Measurements from ENCODE around the gene S100PBP.
"Not testable (repeated sequence)": the region's sequence is repeated elsewhere in the genome, so short reads cannot be mapped to it uniquely, and the experiment has no call there.

DNA sequence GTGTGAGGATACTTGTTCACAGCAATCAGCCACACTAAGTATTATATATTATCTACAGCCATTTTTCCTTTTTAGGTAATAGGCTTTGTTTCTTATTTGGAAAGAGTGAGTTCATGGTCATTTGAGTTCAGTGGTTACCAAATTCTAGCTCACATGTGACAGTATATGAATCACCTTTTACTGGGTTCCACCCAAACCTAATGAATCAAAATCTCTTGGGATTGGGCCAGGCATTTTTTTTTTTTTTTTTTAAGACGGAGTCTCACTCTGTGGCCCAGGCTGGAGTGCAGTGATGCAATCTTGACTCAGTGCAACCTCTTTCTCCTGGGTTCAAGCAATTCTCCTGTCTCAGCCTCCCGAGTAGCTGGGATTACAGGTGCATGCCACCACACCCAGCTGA is 28.1 kb upstream of the S100PBP start:
- TF ChIP-seq, protein P1, sequence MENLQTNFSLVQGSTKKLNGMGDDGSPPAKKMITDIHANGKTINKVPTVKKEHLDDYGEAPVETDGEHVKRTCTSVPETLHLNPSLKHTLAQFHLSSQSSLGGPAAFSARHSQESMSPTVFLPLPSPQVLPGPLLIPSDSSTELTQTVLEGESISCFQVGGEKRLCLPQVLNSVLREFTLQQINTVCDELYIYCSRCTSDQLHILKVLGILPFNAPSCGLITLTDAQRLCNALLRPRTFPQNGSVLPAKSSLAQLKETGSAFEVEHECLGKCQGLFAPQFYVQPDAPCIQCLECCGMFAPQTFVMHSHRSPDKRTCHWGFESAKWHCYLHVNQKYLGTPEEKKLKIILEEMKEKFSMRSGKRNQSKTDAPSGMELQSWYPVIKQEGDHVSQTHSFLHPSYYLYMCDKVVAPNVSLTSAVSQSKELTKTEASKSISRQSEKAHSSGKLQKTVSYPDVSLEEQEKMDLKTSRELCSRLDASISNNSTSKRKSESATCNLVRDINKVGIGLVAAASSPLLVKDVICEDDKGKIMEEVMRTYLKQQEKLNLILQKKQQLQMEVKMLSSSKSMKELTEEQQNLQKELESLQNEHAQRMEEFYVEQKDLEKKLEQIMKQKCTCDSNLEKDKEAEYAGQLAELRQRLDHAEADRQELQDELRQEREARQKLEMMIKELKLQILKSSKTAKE (IDR thresholded peaks at IDR 0.05; ENCODE audit: low read depth, poor library complexity, severe bottlenecking), result not testable (repeated sequence)
- TF ChIP-seq BCL11A (IDR thresholded peaks at IDR 0.05; ENCODE audit: low read depth, low read length); KAT2A (conservative IDR thresholded peaks at IDR 0.05; ENCODE audit: control insufficient read depth, low read depth, low read length): not testable (repeated sequence)

Measured in GM12878 (cell line).